Measurements from ENCODE around the gene SAPCD2.
"Not testable (repeated sequence)": the region's sequence is repeated elsewhere in the genome, so short reads cannot be mapped to it uniquely, and the experiment has no call there.

SAPCD2 gene

GRCh38 chr9:137064027-137064879 lies 6.1 kb downstream of the SAPCD2 start:
- DNase-seq, result peak; percentile 71 to 87 (median 82)

- DNase-seq, result no peak
Measured at GRCh38 chr9:137063311-137064026, 6.9 kb downstream of the SAPCD2 start.

GRCh38 chr9:137062798-137063197 lies 7.6 kb downstream of the SAPCD2 start:
- not testable (repeated sequence) for DNase-seq

GRCh38 chr9:137062384-137062783 lies 8.0 kb downstream of the SAPCD2 start:
- no peak for DNase-seq

GRCh38 chr9:137058521-137059234 lies 11.7 kb downstream of the SAPCD2 start:
- no peak for DNase-seq

- no peak for DNase-seq
Measured at GRCh38 chr9:137057545-137057944, 12.8 kb downstream of the SAPCD2 start.

- DNase-seq, result no peak
Measured at GRCh38 chr9:137056739-137057415, 13.5 kb downstream of the SAPCD2 start.

GRCh38 chr9:137055385-137056364 lies 14.7 kb downstream of the SAPCD2 start:
- no peak for DNase-seq

GRCh38 chr9:137054932-137055384 lies 15.4 kb downstream of the SAPCD2 start:
- no peak for DNase-seq

GRCh38 chr9:137053944-137054931 lies 16.1 kb downstream of the SAPCD2 start, which contains the start of gene ENTPD2:
Gene ENTPD2 (minus strand): TSS chr9:137054061. CDS start chr9:137053997, 64 bp downstream.
- DNase-seq, result no peak

GRCh38 chr9:137052998-137053943 lies 17.1 kb downstream of the SAPCD2 start:
- no peak for DNase-seq

- no peak for DNase-seq
Measured at GRCh38 chr9:137052293-137052692, 18.1 kb downstream of the SAPCD2 start.

- DNase-seq, result no peak
Measured at GRCh38 chr9:137051145-137051724, 19.1 kb downstream of the SAPCD2 start.

GRCh38 chr9:137050570-137050969 lies 19.8 kb downstream of the SAPCD2 start:
- DNase-seq, result no peak

- peak; percentile 57 to 81 (median 67) for DNase-seq
Measured at GRCh38 chr9:137049544-137050449, 20.6 kb downstream of the SAPCD2 start.

- DNase-seq, result no peak
Measured at GRCh38 chr9:137048655-137049543, 21.5 kb downstream of the SAPCD2 start.

Data from suppressor macrophage (primary cell).